RKO (cell line): ENCODE data around the gene GADD45G.

Experiments
- DNase-seq: peaks from one replicate; pipeline ENCODE4 v3.0.0-alpha.2; 2016; ENCODE audit warnings: low spot score

Gene GADD45G

DNA sequence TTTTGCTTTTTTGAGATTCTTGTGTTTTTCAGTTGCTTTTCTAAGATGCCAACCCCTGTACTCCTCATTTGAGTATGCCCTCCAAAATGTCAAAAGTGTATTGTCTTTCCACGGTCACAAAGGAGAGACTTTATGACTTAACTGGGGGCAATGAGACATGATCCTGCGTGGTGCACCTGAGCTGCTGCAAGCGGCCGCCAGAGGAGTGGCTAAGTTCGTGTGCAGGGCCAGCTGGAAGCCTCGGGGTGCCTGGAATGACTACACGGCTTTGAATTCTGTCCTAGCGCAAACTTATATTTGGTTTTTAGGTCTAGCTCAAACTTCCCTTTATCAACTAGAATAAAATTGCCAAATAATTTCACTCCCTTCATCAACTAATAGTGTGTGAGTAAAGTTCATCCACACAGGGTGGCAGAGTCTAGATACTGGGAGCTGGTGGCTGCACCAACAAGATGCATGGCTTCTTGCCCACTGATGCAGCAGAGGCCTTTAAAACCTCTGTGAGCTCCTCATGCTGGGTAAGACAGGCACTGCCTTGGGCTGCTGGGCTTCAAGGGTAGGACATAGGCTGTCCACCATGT lies 4.7 kb downstream of the GADD45G start:
- DNase-seq, result no peak

DNA sequence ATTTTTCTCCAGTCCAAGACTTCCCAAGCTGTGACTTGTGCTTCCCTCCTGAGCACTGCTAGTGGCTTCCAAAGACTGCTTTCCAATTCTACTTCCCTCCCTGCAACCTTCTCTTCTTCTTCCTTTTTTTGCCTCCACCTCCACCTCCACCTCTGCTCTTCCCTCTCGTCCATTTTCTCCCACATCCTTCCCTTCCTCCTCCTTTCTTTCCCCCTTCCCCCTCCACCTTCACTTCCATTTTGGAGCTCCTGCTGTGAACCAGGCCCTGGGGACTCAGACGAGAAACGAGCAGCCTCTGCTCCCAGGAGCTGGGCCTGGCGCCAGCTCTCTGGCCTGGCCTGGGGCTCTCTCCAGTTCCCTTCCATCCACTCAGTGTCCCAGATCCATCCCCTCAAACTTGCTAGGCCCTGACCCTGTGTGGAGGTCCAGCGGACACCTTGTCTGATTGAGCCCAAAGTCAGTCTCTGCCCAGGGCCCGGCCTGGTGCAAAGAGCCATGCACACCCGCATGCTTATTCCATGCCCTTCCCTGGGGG lies 5.6 kb downstream of the GADD45G start:
- no peak for DNase-seq

DNA sequence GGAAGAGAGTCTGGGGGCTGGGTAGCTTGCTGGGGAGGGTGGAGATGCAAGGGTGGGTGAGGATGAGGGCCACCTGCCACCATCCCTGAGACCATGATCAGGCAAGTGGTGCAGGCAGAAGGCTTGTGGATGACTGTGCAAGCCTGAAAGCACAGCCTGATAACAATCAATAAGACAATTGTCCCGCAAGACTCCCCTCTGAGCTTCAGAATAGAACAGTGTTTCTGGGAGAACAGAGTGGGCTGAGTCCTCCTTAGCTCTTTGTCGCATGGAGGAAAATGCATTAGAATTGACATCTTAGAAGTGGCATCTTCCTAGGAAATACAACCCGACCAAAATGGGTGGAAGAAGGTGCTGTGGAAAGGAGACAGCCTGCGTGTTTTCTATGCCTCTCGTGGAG lies 6.6 kb downstream of the GADD45G start:
- DNase-seq, result no peak

DNA sequence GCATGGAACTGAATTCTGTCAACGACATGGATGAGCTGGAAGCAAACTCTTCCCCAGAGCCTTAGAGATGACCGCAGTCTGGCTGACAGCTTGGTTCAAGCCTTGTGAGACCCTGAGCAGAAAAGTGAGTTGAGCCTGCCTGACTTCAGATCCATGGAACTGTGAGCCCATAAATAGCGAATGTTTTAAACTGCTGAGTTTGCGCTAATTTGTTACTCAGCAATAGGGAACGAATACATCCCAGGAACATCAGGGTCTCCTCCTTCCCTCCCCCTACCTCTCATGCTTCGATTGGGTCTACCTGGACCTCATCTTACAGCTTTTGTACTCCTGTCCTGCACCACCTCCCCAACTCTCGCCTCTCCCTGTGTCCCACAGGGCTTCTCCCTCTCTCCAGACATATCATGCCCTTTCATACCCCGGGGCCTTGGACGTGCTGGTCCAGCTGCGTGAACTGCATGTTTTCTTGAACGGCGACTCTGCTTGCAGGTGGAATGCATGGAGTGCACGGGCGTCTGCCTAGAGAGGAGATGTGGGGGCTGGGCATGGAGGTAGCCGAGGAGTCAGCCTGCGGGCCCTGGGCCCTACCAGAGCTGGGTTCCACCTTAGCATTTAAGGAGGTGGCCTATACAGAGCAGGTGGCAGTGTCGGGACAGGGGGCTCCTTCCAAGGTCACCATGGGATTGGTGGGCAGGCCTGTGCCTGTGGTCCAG lies 7.9 kb downstream of the GADD45G start:
- DNase-seq, result no peak

DNA sequence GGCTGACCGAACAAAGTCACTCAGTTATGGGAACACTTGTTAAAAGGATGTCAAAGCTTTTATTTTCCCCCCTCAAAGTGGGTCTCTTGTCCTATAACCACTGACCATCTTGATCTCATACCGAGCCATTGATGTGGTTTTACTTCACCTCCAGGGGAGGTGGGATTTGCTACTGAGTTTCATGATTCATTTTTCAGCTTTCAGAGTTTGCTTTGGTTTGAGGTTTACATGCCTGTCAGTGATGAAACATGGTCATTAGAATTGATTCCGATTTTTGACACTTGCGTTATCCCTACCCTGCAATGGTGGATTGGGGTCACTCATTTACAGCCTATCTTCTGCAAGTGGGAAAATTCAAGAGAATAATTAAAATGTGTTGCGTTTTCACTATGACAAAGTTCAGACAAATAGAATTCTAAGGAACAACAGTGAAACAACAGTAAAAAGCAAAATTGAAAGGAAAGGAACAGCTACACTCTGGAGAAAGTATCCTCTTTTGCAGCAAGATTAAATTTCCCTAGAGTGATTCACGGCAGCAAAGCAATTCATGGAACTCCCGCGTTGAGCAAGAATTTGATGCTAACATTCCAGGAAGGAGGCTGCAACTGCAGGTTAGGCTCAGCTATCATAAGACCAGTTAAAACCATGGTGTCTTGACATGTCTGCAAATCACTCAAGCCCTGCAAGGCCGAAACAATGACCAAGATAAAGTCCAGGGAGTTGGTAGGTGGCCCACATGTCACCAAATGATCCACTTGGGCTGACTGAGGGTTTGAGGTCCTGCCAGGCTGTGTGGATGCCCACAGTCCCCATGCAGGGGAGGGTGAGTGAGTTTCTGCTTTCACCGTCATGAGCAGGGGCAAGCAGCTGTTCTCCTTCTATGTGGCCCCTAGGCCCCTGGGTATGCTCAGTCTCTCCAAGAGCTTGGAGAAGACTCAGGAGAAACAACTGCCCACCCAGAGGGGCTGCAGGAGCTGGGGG lies 9.4 kb downstream of the GADD45G start:
- no peak for DNase-seq

DNA sequence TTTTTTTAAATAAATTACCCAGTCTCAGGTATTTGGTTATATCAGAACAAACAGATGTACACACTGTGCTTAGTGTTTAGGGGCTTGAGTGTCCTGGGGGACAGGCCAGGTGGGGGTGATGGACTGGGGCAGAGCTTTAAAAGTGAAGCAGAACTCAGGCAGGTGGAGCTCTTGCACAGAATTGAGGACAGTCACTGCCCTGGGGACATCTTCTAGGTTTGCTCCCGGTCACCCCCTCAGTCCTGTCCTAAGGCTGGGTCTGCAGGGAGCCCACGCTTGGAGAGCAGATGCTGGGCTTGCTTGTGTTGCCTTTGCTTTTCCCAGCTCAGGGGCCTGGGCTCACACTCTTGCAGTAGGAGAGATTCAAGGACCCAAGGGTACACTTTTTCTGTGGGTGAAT lies 10.8 kb downstream of the GADD45G start:
- DNase-seq, result no peak

DNA sequence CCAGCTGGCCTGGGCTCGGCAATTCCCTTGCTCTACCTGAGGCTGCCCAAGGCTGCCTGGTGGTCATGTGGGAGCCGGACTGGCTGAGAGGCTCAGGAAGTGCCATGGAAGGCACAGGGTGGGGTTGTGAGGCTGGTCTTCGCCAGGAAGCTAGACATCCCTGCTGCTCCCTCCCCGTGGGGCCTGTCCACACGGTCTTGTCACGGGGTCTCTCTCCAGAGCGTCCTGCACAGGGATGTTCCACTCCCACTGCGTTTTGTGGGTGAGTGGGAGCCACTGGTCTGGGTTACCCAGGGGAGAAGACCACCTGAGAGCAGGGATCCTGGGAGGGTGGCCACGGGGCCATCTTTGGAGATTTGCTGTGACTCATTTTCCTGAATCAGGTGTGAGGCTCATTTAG lies 11.6 kb downstream of the GADD45G start:
- no peak for DNase-seq

DNA sequence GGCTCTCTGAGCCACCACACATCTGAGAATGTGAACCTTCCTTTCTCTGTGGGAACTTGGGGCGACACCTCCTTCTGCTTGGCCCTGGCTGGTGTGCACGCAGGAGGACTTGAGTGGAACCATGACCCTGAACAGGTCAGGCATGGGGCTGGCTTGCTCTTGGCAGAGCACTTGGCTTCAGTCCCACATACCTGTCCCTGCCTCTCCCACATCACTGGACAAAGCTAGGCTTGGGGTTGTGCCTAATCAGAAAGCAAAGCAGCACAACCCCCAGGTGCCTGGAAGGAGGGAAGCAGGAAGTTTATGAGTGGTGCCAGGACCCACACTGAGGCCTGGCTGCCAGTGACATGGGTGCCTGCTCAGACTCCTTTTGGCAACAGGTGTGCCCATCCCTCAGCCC lies 13.2 kb downstream of the GADD45G start:
- DNase-seq, result no peak

DNA sequence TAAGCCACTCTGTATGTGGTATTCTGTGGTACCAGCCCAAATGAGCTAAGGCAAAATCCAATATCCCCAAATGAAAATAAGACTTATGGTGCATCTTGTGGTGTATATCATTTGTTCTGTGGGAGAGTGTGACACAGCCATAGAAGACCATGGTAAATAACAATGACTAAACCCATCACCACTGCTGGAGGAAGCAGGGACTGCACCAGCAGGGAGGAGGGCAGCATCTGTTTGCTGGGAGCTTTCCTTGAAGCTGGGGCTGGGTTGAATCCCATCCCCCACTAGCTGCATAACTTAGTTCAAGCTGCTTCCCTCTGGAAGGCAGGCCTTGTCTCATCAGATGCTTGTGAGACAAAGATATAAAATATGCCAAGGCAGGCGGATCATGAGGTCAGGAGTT lies 14.2 kb downstream of the GADD45G start:
- DNase-seq, result no peak

DNA sequence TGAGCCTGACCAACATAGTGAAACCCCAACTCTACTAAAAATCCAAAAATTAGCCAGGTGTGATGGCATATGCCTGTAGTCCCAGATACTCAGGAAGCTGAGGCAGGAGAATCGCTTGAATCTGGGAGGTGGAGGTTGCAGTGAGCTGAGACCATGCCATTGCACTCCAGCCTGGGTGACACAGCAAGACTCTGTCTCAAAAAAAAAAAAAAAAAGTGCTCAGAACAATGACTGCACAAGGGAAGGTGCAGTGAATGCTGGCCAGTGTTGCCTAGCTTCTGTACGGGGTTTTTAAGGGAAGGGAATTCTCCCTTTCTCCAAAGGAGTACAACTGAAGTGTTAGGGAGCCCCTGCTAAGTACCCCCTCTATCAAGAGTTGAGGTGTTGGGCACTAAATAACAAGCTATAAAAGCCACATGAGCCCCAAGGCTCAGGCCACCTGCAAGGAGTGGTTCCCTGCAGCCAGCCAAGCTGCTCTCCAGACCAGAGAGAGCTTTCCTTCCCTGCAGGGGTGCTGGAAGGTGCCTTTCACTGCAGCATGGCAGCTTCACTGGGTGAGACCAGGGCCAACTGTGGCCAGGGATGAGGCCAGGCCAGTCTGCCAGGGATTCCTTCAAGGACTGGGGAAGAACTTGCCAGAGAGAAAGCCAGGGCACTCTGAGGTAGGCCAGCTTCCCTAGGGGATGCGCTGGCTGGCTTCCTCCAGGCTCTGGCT lies 14.8 kb downstream of the GADD45G start:
- no peak for DNase-seq

DNA sequence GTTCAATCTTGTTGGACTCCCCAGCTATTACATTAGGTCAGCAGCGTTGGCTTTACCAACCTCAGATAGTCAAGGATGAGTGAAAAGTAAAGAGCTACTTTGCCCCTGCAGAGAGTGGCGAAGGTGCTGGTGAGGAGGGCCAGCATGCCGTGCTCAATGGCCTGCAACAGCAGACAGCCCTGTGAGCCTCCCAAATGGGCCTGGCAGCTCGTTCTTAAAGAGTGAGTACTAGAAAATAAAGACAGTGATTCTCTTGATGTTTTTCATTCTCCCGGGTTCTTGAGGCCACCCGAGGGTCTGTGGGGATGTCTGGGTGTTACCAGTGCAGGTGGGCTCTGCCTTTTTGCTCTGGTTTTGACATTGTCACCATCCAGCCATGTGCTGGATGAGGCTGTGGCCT lies 16.2 kb downstream of the GADD45G start:
- DNase-seq, result no peak

DNA sequence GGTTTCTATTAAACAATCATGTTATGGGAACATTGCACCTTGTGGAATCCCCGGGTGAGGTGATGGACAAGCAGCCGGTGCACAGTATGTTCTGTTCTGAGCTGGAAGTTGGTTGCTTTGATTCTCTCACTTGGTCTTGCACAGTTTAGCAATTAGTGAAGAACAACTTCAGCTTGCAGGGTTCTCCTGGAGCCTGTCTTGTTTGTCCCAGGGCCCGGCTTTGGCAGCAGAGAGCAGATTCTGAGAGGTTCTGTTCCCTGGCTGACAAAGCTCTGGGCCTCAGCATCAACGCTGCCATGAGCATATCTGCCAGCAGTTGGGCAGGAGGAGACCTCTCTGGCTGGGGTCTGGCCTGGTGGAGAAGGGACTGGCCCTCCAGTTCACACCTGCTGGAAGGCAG lies 16.9 kb downstream of the GADD45G start:
- DNase-seq, result no peak

DNA sequence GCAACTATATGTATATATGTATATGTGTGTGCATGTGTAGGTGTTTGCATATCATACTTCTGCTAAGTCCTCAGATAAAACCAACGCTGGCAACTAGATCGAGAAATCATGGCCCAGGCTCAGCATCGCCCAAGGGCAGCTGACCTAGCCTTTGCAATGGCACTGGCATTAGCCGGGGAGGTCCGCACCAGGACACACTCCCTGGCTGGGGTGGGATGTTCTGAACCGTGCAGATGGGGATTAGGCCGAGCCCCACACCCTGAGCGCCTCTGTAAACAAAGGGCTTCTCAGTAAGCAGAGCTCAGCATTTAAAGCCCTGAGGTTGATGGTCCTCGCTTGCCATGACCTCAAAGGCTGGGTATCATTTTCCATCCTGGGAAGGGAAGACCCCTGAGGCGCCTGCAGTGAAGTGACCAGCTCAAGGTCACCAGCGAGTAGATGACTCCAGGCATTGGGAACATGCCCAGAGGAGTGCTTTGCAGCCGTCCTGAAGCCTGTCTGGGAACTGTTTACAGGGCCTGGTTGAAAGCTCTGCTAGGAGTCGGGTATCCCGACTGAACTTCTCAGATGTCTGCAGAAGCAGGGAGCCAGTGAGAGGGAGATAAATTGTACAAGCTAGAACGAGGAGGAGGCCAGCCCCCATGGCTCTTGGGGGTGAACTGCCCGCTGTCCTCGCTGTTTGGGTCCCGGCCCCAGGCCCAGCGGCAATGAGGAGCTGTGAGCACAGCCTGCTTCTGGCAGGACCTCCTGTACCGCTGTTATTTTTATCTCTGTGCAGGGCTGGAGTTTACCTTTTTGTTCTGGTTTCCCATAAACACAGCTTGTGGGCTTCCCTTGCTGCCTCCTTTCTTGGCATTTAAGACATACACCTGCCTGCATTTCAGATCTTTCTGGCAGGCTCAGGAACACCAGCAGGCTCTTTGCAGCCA lies 18.4 kb downstream of the GADD45G start:
- DNase-seq, result no peak

DNA sequence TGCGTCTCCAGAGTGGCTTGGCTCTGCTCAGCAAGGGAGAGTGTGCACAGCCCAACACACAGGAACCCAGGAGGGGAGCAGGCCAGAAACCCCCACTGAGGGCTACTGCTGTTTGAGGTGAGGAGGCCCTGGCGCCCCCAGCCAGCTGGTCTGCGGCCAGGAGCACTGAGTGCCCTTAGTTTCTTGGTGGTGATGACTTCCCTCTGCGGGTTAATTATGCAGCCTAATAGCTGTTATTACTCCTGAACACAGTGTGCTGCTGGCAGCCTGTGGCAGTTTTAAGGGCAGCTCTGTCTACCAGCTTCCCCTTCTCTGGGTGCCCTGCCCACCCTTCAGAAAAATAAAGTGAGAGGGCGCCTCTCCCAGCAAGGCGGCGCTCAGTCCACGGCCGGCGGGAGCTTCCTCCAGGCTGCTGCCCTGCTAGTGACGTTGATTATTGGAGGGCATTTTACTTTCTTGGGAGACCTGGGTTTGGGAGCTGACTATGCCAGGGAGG lies 19.2 kb downstream of the GADD45G start:
- DNase-seq, result no peak

DNA sequence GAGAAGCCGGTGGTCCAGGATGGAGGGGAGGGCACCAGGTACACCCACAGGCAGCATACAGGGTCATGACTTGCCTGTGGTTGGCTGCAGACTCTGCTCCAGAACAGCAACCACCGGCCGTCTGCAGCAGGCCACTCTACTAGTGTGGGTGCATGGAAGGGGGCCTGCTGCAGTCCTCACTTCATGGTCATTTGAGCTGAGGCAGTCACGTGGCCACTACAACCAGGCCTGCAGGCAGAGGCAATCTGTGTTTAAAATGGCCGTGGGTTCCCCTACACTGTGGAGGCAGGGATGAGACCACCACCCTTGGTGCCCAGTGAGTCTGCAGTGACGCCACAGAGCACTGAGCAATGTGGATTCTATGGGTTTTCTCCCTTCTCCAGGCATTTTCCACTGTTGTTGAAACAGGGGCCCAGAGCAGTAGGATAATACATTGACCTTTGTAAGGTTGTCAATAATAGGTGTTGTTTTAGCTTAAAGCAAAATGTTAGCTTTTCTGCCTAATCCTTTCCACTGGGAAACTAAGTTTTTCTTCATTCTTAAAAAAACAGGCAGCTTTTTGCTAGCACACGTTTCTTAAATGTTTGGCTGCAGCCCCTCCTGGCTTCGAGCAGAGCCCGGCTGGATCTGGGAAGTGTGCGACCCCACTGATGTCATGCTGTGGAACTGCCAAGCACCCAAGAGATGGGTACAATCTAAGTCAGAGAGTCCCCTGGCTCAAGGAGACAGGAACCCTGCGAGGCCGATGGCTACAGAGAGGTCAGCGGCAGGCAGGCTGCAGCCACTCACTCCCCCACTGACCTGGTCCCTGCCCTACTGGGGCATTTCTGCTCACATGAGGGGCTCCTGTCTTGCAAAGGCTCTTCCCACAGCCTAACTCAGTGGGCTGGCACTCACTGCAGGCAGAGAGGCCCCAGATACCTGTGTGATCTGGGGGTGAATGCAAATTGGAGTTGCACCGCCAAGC lies 21.2 kb downstream of the GADD45G start:
- no peak for DNase-seq

DNA sequence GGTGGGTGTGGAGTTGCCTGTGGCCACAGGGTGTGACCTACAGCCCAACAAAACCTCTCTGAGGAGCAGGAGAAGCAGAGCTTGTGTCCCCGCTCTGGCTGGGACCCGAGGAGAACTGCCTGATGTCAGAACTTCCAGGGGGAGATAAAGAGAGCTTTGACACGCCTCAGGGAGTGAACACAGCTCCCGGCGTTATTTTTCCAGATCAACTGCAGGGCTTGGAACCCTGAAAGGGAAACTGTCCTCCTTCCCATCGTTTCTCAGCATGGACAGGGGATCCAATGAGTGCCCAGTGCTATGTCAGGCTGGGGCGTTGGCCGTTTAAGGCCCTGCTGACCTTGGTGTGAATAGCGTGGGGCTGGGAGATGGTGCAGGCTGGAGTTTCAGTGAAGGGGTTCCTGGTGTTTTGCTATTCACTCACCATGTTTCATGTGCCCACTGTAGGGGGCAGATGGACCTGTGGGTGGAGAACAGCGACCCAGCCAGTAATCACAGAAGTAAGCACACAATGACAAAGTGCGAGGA lies 22.0 kb downstream of the GADD45G start:
- no peak for DNase-seq

DNA sequence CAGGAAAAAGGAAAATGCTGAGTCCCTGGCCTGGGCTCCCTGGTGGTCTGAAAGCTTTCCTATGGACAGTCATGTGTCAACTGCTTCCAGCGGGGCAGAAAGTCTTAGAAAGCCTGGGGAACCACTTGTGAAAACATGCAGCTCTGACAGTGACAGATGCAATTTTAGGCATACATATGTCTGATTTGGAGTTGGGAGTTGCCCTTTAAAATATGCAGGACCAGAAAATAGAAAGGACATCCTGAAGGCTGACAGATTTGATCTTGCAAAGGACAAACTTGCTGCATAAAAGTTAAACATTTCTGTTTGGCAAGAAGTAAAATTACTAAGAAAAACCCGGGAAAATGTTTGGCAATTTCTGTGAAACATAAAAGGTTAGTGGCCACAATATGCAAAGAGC lies 23.8 kb downstream of the GADD45G start:
- no peak for DNase-seq

DNA sequence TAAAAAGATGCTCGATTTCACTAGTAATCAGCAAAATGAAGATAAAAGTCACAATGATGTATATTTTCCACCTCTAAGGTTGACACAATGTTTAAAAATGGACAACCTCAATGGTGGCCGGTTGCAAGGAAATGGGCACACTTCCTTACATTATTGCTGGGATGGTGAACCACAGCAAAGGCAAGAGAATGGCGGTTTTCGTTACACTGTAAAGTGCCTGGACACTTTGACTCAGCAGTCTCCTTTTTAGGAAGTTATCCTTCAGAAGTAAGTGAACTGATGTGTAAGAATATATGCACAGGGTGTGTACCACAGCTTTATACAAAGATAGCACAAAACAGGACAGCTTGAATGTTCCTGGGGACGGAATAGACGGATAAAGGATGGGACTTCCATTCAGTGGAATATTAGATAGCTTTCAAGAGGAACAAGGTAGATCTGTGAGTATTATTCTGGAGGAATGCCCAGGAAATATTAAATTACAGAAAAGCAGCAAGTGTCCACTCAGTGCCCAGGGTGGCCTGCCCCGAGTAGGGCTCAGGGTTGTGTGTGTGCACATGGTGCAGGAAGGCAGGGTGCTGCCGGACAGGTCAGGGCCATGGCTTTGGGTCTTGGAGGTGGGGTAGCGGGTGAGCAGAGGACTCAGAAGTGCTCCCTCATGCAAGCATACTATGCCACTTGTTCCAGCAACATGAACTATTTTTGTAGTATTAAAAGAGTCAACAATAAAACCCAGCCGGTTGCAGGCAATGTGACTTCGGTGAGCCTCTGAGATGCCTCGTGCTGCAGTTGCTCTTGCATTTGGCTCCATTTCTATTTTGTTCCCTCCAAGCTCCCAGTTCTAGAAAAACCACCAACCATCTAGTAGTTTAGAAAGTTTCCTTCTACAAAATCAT lies 24.5 kb downstream of the GADD45G start:
- DNase-seq, result no peak
